Ovary (tissue), 9 donors: ENCODE data around the gene PRKAB1. TPM values are rescaled to one million over a fixed set of nuclear protein-coding genes. Genes with fewer than 3 reads are reported as not detected.
A peak's percentile ranks its signal among the peaks of the same experiment; 100 is the strongest.
"Not testable (repeated sequence)": the region's sequence is repeated elsewhere in the genome, so short reads cannot be mapped to it uniquely, and the experiment has no call there.

Experiments
- DNase-seq, 5 donors: peaks; one replicate each; pipeline ENCODE4 v3.0.0-alpha.2; 2019 to 2020
- H3K27ac ChIP-seq, 2 donors: fragments of 200-600 bp; one replicate each; pipeline versions ENCODE4 v1.5.1 to v1.8.0; 2019 to 2022
- H3K27me3 ChIP-seq: fragments of 200-600 bp; one replicate; pipeline ENCODE4 v1.8.0; 2022
- H3K36me3 ChIP-seq: fragments of 200-600 bp; sonication (generic); one replicate; pipeline ENCODE4 v1.5.1; 2019
- H3K4me1 ChIP-seq: one replicate; pipeline ENCODE4 v1.8.1; 2013; ENCODE audit warnings: mild to moderate bottlenecking, moderate library complexity; ENCODE audit not compliant: insufficient read depth
- H3K4me3 ChIP-seq: fragments of 200-600 bp; sonication (generic); one replicate; pipeline ENCODE4 v1.5.1; 2017
- H3K9me3 ChIP-seq, 2 donors: fragments of 200-600 bp in 1 of 2; sonication (generic) in 1 of 2; one replicate each; pipeline versions ENCODE4 v1.5.1 to v1.8.1; 2013 to 2019; ENCODE audit warnings: mild to moderate bottlenecking in 1 of 2, moderate library complexity in 1 of 2
- CTCF ChIP-seq, 3 donors: fragments of 450-650 bp in 2 of 3; fragments of 200-600 bp in 1 of 3; IDR thresholded peaks; one replicate each; pipeline versions ENCODE4 v1.5.1 to v1.8.0; 2016 to 2022; ENCODE audit warnings: antibody characterized with exemption in 3 of 3, mild to moderate bottlenecking in 1 of 3
- EP300 ChIP-seq: sonication (generic); formaldehyde crosslinking; IDR thresholded peaks from one replicate; pipeline ENCODE4 v1.6.1; 2017; ENCODE audit warnings: antibody characterized with exemption
- POLR2A ChIP-seq: fragments of 450-650 bp; IDR thresholded peaks from one replicate; pipeline ENCODE4 v1.6.1; 2017; ENCODE audit warnings: antibody characterized with exemption, mild to moderate bottlenecking, moderate library complexity
- WGBS, 3 donors: extraction: QIAGEN DNeasy Blood & Tissue Kit in 1 of 3; methylation state at CpG; one replicate each; pipeline versions ENCODE4 v1.1.5 to v1.1.7; 2013 to 2017; 5-methylcytosine and 5-hydroxymethylcytosine counted together
- intact Hi-C, 4 donors: fragments of 100-400 bp; cut with DNase I; formaldehyde crosslinking; loops; one replicate each; pipeline versions ENCODE4 v1.11.0 to v1.15.1; 2022 to 2023
- polyA plus RNA-seq, 2 donors: library from polyadenylated mRNA; stranded (reverse); fragments of 200-250 nt in 1 of 2; fragments of 350-450 nt in 1 of 2; fragmentation: Illumina TruSeq in 1 of 2; extraction: RNeasy Lipid Tissue Mini Kit (QIAGEN cat#74804) in 1 of 2; gene quantifications; one replicate each; pipeline ENCODE4 v1.2.3, GENCODE V29; 2013 to 2014
- total RNA-seq, 7 donors: library from RNA; depleted of rRNA in 2 of 7; stranded (reverse); fragments of >200 nt in 2 of 7; fragmentation: NEBNext Ultra II Directional in 3 of 7; extraction: Animal tissue kit (Norgen Biotek cat#: 25700) in 3 of 7; gene quantifications; one replicate each; pipeline versions ENCODE4 v1.1.0 to v1.2.4, GENCODE V29; 2016 to 2023
- donor health status: DM: no; HTN: no; CAD: no; lungs with moderate emphysema.
- donor health status: DM: no; HTN: no; CAD: no.
- donor health status: Bipolar disorder and iron deficiency.
- donor health status: DM: yes; HTN: yes; CAD: no.
- donor health status: DM: no; HTN: no; CAD: no.
- donor health status: DM: yes; HTN: yes; CAD: no.

The PRKAB1 gene
- total and polyA plus RNA-seq, 9 donors: 12.5 to 37.1 (median 24.8) TPM

DNA sequence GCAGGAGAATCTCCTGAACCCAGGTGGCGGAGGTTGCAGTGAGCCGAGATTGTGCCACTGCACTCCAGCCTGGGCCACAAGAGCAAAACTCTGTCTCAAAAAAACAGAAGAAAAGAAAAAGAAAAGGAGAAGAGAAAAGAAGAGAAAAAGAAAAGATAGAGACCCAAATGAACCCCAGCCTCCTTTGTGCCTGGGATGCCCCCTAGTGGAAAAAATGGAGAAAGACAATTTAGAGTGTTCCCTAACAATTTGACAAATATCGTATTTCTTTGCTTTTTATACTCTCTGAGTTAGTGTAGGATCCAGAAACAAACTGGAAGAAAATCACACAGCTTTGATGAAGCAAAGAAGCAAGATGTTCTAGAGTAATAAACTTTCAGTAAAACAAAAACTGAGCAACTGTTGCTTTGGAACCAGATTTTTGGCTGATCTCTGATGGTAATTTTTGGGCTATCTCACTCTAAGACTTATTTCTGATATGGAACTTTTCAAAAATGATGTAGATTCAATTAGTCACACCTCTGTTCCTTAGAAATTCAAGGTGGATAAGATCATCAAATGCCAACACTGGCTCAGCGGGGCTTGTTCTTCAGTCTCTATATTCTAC is 18.6 kb upstream of the PRKAB1 start:
- Histone ChIP-seq H3K4me3 (no peak overlapping the region), H3K4me1 (no peaks in the 10 kb centered on the region), H3K36me3 (no peaks in the 10 kb centered on the region), H3K27me3 (no peaks in the 10 kb centered on the region), H3K27ac (no peak overlapping the region), H3K9me3 (no peaks in the 10 kb centered on the region)
- WGBS, 3 donors: 65 to 67% (median 66%) methylated on average over 4 of the region's 4 CpGs
- no peak for DNase-seq
- TF ChIP-seq CTCF (IDR thresholded peaks at IDR 0.05): peak in 1 of 3 donors; percentile 38
- no peak for TF ChIP-seq POLR2A
- intact Hi-C loops: no loop called here

- WGBS, 3 donors: 62 to 83% (median 80%) methylated on average over 3 of the region's 3 CpGs
- no peak for DNase-seq
- intact Hi-C loops: no loop called here
Observed at GRCh38 chr12:119652665-119653064, 15.3 kb upstream of the PRKAB1 start.

GRCh38 chr12:119657001-119657400 is 10.9 kb upstream of the PRKAB1 start:
- WGBS, 3 donors: 82 to 85% (median 82%) methylated on average over 2 of the region's 2 CpGs
- H3K4me3 ChIP-seq, intact Hi-C loops, DNase-seq, H3K27me3 ChIP-seq, H3K27ac ChIP-seq, H3K36me3 ChIP-seq, H3K9me3 ChIP-seq, H3K4me1 ChIP-seq: not testable (repeated sequence)

More at GRCh38 chr12:119652665-119653064, 15.3 kb upstream of the PRKAB1 start:
- Histone ChIP-seq H3K4me1 (no peaks in the 10 kb centered on the region), H3K27ac (no peak overlapping the region), H3K36me3 (no peaks in the 10 kb centered on the region), H3K27me3 (no peaks in the 10 kb centered on the region), H3K4me3 (no peak overlapping the region), H3K9me3 (no peaks in the 10 kb centered on the region)
- TF ChIP-seq POLR2A: no peak
- no peak for TF ChIP-seq EP300
- TF ChIP-seq CTCF (IDR thresholded peaks at IDR 0.05): no peak

- WGBS, 3 donors: 91 to 96% (median 91%) methylated on average over 6 of the region's 6 CpGs
- intact Hi-C loops: not testable (repeated sequence)
Observed at GRCh38 chr12:119658166-119658565, 9.8 kb upstream of the PRKAB1 start.

DNA sequence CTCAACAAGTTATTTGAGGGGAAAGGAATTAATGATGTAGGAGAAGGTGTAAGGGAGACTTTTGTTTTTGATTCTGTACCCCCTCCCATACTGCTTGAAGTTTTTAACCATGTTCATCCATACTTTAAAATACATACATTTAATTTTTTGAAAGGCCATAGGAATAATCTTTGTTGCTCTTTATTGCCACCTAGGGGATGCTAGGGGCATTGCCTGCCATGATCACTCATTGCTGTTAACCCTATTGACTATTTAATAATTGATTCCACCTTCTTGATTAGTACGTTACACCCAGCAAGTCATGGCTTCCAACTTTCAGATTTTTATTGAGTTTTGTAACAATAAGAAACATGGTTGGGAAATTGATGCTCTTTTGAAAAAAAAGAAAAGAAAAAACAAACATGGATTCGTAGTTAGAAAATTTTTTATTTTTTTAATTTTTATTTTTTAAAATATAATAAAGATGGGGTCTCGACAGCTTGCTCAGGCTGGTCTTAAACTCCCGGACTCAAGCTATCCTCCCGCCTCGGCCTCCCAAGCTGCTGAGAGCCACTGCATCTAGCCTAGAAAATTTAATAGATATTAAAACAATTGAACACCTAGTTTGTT is 8.5 kb upstream of the PRKAB1 start:
- WGBS, 3 donors: 28 to 40% (median 30%) methylated on average over 6 of the region's 6 CpGs
- Histone ChIP-seq H3K4me3 (no peak overlapping the region), H3K36me3 (no peaks in the 10 kb centered on the region), H3K9me3 (no peaks in the 10 kb centered on the region), H3K27ac (no peak overlapping the region), H3K4me1 (no peaks in the 10 kb centered on the region), H3K27me3 (no peaks in the 10 kb centered on the region)
- intact Hi-C loops: no loop called here
- DNase-seq: no peak
- TF ChIP-seq CTCF (IDR thresholded peaks at IDR 0.05): peak; percentile 35 to 55 (median 44)
- TF ChIP-seq EP300: no peak
- no peak for TF ChIP-seq POLR2A

More at GRCh38 chr12:119658166-119658565, 9.8 kb upstream of the PRKAB1 start:
- H3K27ac ChIP-seq, DNase-seq, H3K36me3 ChIP-seq, H3K4me1 ChIP-seq, H3K4me3 ChIP-seq, H3K9me3 ChIP-seq, H3K27me3 ChIP-seq: not testable (repeated sequence)
